ENCODE data around the gene EIF2D. TPM values are rescaled to one million over a fixed set of nuclear protein-coding genes. Genes with fewer than 3 reads are reported as not detected.
A peak's percentile ranks its signal among the peaks of the same experiment; 100 is the strongest.

The EIF2D gene
- total and polyA plus RNA-seq, 2 of the 13 experiments (the other 11 are each of a cell fraction or from before 2014, with no cell fraction given) = 45.1 to 64.9 TPM

- peak; percentile 89 for TF ChIP-seq ZNF280B (CRISPR knock-in tag; IDR thresholded peaks at IDR 0.05; ENCODE audit: borderline replicate concordance)
- TF ChIP-seq KLF11 (CRISPR knock-in tag; IDR thresholded peaks at IDR 0.05) = peak; percentile 83; the same call in 1 of the 2 replicates
- TF ChIP-seq SIN3B (IDR thresholded peaks at IDR 0.05; ENCODE audit: low read length) = peak; percentile 96
- no peak for TF ChIP-seq ZNF432 (CRISPR knock-in tag; IDR thresholded peaks at IDR 0.05; ENCODE audit: borderline replicate concordance)
- 0 out of 2 replicates have a peak, but pooled peaks have one; percentile 39 for TF ChIP-seq ZNF234 (CRISPR knock-in tag; conservative IDR thresholded peaks at IDR 0.05)
- peak; percentile 90; the same call in 1 of the 2 replicates for TF ChIP-seq ZNF235 (CRISPR knock-in tag; IDR thresholded peaks at IDR 0.05; ENCODE audit: borderline replicate concordance)
- peak; percentile 99 for TF ChIP-seq POGZ (CRISPR knock-in tag; IDR thresholded peaks at IDR 0.05)
- TF ChIP-seq ZNF446 (CRISPR knock-in tag; IDR thresholded peaks at IDR 0.05) = peak; percentile 43; the same call in 1 of the 2 replicates
- peak; percentile 94 for TF ChIP-seq ZNF232 (CRISPR knock-in tag; IDR thresholded peaks at IDR 0.05; ENCODE audit: borderline replicate concordance)
- TF ChIP-seq FLYWCH1 (CRISPR knock-in tag; IDR thresholded peaks at IDR 0.05) = peak; percentile 82; the same call in 1 of the 2 replicates
- peak; percentile 89 for TF ChIP-seq ARID5B (CRISPR knock-in tag; IDR thresholded peaks at IDR 0.05)
- TF ChIP-seq ZNF264 (CRISPR knock-in tag; IDR thresholded peaks at IDR 0.05) = peak; percentile 88
- peak; percentile 95 for TF ChIP-seq ZNF605 (CRISPR knock-in tag; IDR thresholded peaks at IDR 0.05)
- TF ChIP-seq DNMT3B (CRISPR knock-in tag; conservative IDR thresholded peaks at IDR 0.05) = no peak
- TF ChIP-seq, protein P1, sequence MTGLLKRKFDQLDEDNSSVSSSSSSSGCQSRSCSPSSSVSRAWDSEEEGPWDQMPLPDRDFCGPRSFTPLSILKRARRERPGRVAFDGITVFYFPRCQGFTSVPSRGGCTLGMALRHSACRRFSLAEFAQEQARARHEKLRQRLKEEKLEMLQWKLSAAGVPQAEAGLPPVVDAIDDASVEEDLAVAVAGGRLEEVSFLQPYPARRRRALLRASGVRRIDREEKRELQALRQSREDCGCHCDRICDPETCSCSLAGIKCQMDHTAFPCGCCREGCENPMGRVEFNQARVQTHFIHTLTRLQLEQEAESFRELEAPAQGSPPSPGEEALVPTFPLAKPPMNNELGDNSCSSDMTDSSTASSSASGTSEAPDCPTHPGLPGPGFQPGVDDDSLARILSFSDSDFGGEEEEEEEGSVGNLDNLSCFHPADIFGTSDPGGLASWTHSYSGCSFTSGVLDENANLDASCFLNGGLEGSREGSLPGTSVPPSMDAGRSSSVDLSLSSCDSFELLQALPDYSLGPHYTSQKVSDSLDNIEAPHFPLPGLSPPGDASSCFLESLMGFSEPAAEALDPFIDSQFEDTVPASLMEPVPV (CRISPR knock-in tag; IDR thresholded peaks at IDR 0.05) = peak; percentile 79
- TF ChIP-seq MAFK (conservative IDR thresholded peaks at IDR 0.05 in 1 of 2, IDR thresholded peaks at IDR 0.05 in 1 of 2; ENCODE audit: low read length in 2 of 2) = no peak
- peak; percentile 14; the same call in 1 of the 2 replicates for TF ChIP-seq BHLHE40 (IDR thresholded peaks at IDR 0.05; ENCODE audit: low read length)
- no peak for TF ChIP-seq CENPX (CRISPR knock-in tag; IDR thresholded peaks at IDR 0.05)
- TF ChIP-seq ZBTB14 (CRISPR knock-in tag; IDR thresholded peaks at IDR 0.05) = peak; percentile 53; the same call in 1 of the 2 replicates
- TF ChIP-seq NCOA5 (CRISPR knock-in tag; IDR thresholded peaks at IDR 0.05) = no peak
- peak; percentile 93 for TF ChIP-seq KLF6 (CRISPR knock-in tag; IDR thresholded peaks at IDR 0.05)
- peak; percentile 62 for TF ChIP-seq ETV5 (CRISPR knock-in tag; IDR thresholded peaks at IDR 0.05; ENCODE audit: borderline replicate concordance)
Measured at GRCh38 chr1:206612129-206612876, at the start of gene EIF2D (continued).
